Astrocyte (in vitro differentiated cells and primary cell): Measurements from ENCODE around the gene MCHR1. TPM values are rescaled to one million over a fixed set of nuclear protein-coding genes. Genes with fewer than 3 reads are reported as not detected.
"Not testable (repeated sequence)": the region's sequence is repeated elsewhere in the genome, so short reads cannot be mapped to it uniquely, and the experiment has no call there.

Experiments used
- DNase-seq: peaks from one replicate; pipeline ENCODE4 v3.0.0-alpha.2; 2010; ENCODE audit warnings: low read depth
- FAIRE-seq: peaks from 2 replicates; lab custom pipeline; 2011; peaks lifted over from hg19 to GRCh38; lab: Jason Lieb, UNC
- H2AFZ ChIP-seq: 2 replicates; pipeline ENCODE4 v1.6.0; 2012; ENCODE audit warnings: low read depth, low read length, inconsistent platforms
- H3K27ac ChIP-seq: 2 replicates; pipeline ENCODE4 v1.5.1; 2011; ENCODE audit warnings: low read depth, low read length, inconsistent platforms
- H3K27me3 ChIP-seq: 2 replicates; pipeline ENCODE4 v1.6.0; 2011; ENCODE audit warnings: low read length, inconsistent platforms; ENCODE audit not compliant: insufficient read depth
- H3K36me3 ChIP-seq: 2 replicates; pipeline ENCODE4 v1.5.1; 2011; ENCODE audit warnings: low read length, inconsistent platforms; ENCODE audit not compliant: insufficient read depth
- H3K4me1 ChIP-seq: 2 replicates; pipeline ENCODE4 v1.5.1; 2011; ENCODE audit warnings: low read length, inconsistent platforms; ENCODE audit not compliant: insufficient read depth
- H3K4me2 ChIP-seq: 2 replicates; pipeline ENCODE4 v1.6.0; 2012; ENCODE audit warnings: low read length, inconsistent platforms
- H3K4me3 ChIP-seq: 2 replicates; pipeline ENCODE4 v1.5.1; 2011; ENCODE audit warnings: low read depth, mild to moderate bottlenecking, low read length, inconsistent platforms; ENCODE audit not compliant: insufficient read depth
- H3K79me2 ChIP-seq: 2 replicates; pipeline ENCODE4 v1.6.0; 2012; ENCODE audit warnings: mild to moderate bottlenecking, low read length, inconsistent platforms; ENCODE audit not compliant: insufficient read depth
- H3K9ac ChIP-seq: 2 replicates; pipeline ENCODE4 v1.6.0; 2012; ENCODE audit warnings: mild to moderate bottlenecking, low read length, inconsistent platforms
- H3K9me3 ChIP-seq: 2 replicates; pipeline ENCODE4 v1.5.1; 2012; ENCODE audit warnings: low read depth, mild to moderate bottlenecking, low read length, inconsistent platforms; ENCODE audit not compliant: insufficient read depth
- H4K20me1 ChIP-seq: 2 replicates; pipeline ENCODE4 v1.6.0; 2012; ENCODE audit warnings: low read length, inconsistent platforms; ENCODE audit not compliant: insufficient read depth
- H3K27ac Mint-ChIP-seq: one replicate; pipeline ENCODE4 v1.8.0; 2021; ENCODE audit warnings: mild to moderate bottlenecking, mixed read lengths; ENCODE audit not compliant: unreplicated experiment
- H3K27me3 Mint-ChIP-seq: one replicate; pipeline ENCODE4 v1.8.0; 2021; ENCODE audit warnings: low read depth, mixed read lengths; ENCODE audit not compliant: unreplicated experiment
- H3K36me3 Mint-ChIP-seq: one replicate; pipeline ENCODE4 v1.8.0; 2021; ENCODE audit warnings: low read depth, mixed read lengths; ENCODE audit not compliant: unreplicated experiment
- H3K4me1 Mint-ChIP-seq: one replicate; pipeline ENCODE4 v1.8.0; 2021; ENCODE audit warnings: low read depth, mixed read lengths; ENCODE audit not compliant: unreplicated experiment
- H3K4me3 Mint-ChIP-seq: one replicate; pipeline ENCODE4 v1.8.0; 2021; ENCODE audit warnings: mild to moderate bottlenecking, moderate library complexity, mixed read lengths; ENCODE audit not compliant: unreplicated experiment
- H3K9me3 Mint-ChIP-seq: one replicate; pipeline ENCODE4 v1.8.0; 2021; ENCODE audit warnings: mild to moderate bottlenecking, mixed read lengths; ENCODE audit not compliant: unreplicated experiment
- EZH2 ChIP-seq: IDR thresholded peaks from 2 replicates; pipeline ENCODE4 v1.6.1; 2012; ENCODE audit warnings: mild to moderate bottlenecking, low read length, inconsistent platforms; ENCODE audit not compliant: insufficient read depth
- total RNA-seq: library from RNA; stranded (reverse); gene quantifications from 2 replicates; pipeline ENCODE4 v1.2.1, GENCODE V29; 2021
- TF ChIP-seq, protein P1 (sequence below): IDR thresholded peaks from 2 replicates; pipeline ENCODE4 v1.5.1; 2011; ENCODE audit warnings: low read depth, mild to moderate bottlenecking, inconsistent platforms, low read length, moderate library complexity; ENCODE audit not compliant: insufficient read depth

MCHR1 gene
- total RNA-seq, 1 donor from 2014 or later, result 1.8 TPM

DNA sequence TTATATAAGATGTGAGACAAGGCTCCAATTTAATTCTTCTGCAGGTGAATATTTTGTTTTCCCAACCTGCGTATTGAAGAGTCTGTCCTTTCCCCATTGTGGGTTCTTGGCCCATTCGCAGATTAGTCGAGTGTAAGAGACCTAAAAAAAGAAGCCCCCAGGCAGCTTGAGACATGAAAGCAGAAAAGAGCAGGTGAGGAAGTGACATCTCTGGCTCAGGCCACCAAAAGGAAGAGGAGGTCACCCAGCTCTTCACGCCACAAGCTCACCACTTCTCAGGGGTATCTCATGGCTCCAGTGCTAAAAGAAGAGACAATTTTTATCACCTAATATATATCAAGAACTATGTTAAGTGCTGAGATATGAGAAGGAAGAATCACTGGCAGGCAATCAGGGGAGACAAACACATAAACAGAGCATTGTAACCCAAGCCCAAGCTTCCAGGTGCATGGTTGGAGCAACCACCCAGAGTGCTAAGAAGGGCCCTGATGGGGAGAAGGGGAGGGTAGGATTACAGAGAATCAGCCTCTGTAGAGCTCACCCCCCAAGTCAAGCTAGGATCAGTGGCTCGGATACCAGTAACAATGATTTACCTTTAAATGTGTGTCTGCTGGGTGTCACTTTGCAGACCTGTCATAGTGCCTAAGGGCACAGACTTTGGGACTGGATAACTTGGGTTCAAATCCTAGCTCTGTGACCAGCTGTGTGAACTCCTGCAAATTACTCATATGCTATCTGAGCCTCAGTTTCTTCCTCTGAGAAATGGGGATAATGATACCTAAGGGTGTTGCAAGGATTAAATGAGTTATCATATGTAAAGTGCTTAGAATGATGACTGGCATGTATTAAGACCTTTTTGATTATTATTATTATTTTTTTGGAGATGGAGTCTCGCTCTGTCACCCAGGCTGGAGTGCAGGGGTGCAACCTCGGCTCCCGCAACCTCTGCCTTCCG is 39.2 kb downstream of the MCHR1 start:
- H3K27me3 ChIP-seq, result peaks cover 18% of the 10 kb centered on the region
- Mint-ChIP-seq H3K27me3 (no peaks in the 10 kb centered on the region), H3K36me3 (no peaks in the 10 kb centered on the region), H3K4me3 (no peak overlapping the region), H3K27ac (peak overlapping the region; percentile 23), H3K9me3 (no peaks in the 10 kb centered on the region), H3K4me1 (peaks cover 22% of the 10 kb centered on the region)
- H3K4me1 ChIP-seq, result peaks cover 19% of the 10 kb centered on the region
- FAIRE-seq (no peak), DNase-seq (no peak)
- H3K27ac ChIP-seq, result no peak overlapping the region
- no peak overlapping the region for H3K4me2 ChIP-seq
- H4K20me1 ChIP-seq, result no peaks in the 10 kb centered on the region
- H3K9ac ChIP-seq, result no peak overlapping the region
- no peak overlapping the region for H2AFZ ChIP-seq
- H3K9me3 ChIP-seq, result no peaks in the 10 kb centered on the region
- no peaks in the 10 kb centered on the region for H3K36me3 ChIP-seq
- H3K79me2 ChIP-seq, result no peaks in the 10 kb centered on the region
- no peak for TF ChIP-seq EZH2
- TF ChIP-seq, protein P1, sequence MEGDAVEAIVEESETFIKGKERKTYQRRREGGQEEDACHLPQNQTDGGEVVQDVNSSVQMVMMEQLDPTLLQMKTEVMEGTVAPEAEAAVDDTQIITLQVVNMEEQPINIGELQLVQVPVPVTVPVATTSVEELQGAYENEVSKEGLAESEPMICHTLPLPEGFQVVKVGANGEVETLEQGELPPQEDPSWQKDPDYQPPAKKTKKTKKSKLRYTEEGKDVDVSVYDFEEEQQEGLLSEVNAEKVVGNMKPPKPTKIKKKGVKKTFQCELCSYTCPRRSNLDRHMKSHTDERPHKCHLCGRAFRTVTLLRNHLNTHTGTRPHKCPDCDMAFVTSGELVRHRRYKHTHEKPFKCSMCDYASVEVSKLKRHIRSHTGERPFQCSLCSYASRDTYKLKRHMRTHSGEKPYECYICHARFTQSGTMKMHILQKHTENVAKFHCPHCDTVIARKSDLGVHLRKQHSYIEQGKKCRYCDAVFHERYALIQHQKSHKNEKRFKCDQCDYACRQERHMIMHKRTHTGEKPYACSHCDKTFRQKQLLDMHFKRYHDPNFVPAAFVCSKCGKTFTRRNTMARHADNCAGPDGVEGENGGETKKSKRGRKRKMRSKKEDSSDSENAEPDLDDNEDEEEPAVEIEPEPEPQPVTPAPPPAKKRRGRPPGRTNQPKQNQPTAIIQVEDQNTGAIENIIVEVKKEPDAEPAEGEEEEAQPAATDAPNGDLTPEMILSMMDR, result no peak
- H3K4me3 ChIP-seq, result no peak overlapping the region

DNA sequence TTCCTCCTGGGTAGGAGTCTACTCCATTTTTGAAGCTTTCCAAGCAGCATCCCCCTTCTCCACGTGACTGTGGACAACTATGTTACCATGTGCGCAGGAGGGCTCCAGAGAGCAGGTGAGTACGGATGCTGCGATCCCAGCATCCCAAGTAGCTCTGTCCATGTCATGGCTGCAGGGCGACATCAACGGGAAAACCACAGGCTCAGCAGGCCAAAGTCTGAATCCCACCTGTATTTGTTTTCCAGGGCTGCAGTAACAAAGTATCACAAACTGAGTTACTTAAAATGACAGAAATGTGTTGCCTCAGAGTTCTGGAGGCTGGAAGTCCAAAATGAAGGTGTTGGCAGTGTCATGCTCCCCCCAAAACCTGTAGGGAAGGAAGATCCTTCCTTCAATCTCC is 40.3 kb downstream of the MCHR1 start:
- Histone ChIP-seq H3K27ac (no peak overlapping the region), H3K4me3 (no peak overlapping the region), H3K9me3 (no peaks in the 10 kb centered on the region), H3K79me2 (no peaks in the 10 kb centered on the region), H3K27me3 (peaks cover 14% of the 10 kb centered on the region), H4K20me1 (no peaks in the 10 kb centered on the region), H3K4me2 (no peak overlapping the region), H3K4me1 (peaks cover 13% of the 10 kb centered on the region), H2AFZ (no peak overlapping the region), H3K36me3 (no peaks in the 10 kb centered on the region), H3K9ac (no peak overlapping the region)
- H3K27me3 Mint-ChIP-seq, result no peaks in the 10 kb centered on the region
- DNase-seq (no peak), FAIRE-seq (no peak)
- no peaks in the 10 kb centered on the region for H3K36me3 Mint-ChIP-seq
- TF ChIP-seq, protein P1, result no peak
- TF ChIP-seq EZH2, result no peak
- H3K27ac Mint-ChIP-seq, result no peak overlapping the region
- H3K4me3 Mint-ChIP-seq, result no peak overlapping the region
- H3K9me3 Mint-ChIP-seq, result no peaks in the 10 kb centered on the region
- H3K4me1 Mint-ChIP-seq, result peaks cover 17% of the 10 kb centered on the region

DNA sequence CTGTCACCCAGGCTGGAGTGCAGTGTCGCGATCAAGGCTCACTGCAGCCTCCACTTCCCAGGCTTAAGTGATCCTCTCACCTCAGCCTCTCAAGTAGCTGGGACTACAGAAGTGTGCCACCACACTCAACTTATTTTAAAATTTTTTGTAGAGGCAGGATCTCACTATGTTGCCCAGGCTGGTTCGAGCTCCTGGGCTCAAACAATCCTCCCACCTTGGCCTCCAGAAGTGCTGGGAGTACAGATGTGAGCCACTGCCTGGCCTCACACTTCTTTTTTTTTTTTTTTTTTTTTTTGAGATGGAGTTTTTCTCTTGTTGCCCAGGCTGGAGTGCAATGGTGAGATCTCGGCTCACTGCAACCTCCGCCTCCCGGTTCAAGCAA is 40.9 kb downstream of the MCHR1 start:
- not testable (repeated sequence) for H3K4me3 ChIP-seq, H3K27ac Mint-ChIP-seq, FAIRE-seq, H3K27ac ChIP-seq, H3K4me1 ChIP-seq, H3K9me3 ChIP-seq, H3K36me3 ChIP-seq, H3K4me3 Mint-ChIP-seq, H3K4me2 ChIP-seq, DNase-seq, H3K9me3 Mint-ChIP-seq, H4K20me1 ChIP-seq, H3K36me3 Mint-ChIP-seq, H2AFZ ChIP-seq, H3K79me2 ChIP-seq, H3K27me3 Mint-ChIP-seq, H3K9ac ChIP-seq
- peaks cover 14% of the 10 kb centered on the region for H3K27me3 ChIP-seq
- H3K4me1 Mint-ChIP-seq, result peaks cover 11% of the 10 kb centered on the region
